HEK293T (cell line): ENCODE measurements around the gene THSD4.

ENCODE experiments used
- CTCF ChIA-PET: fragments of 350-600 bp; formaldehyde crosslinking; extraction: SDS; loops from one replicate; lab custom pipeline; 2021; ENCODE audit warnings: antibody characterized with exemption, inconsistent platforms; lab: Yijun Ruan, JAX
- POLR2A ChIA-PET: fragments of 350-600 bp; formaldehyde crosslinking; extraction: SDS; loops from one replicate; lab custom pipeline; 2020; ENCODE audit warnings: antibody characterized with exemption, inconsistent platforms; lab: Yijun Ruan, JAX
- DNase-seq: peaks from one replicate; pipeline ENCODE4 v3.0.0; 2012; ENCODE audit warnings: mixed read lengths; ENCODE audit errors: extremely low spot score
- ARNT ChIP-seq: fragments of 450-650 bp; IDR thresholded peaks from 2 replicates; pipeline ENCODE4 v1.6.1; 2017; ENCODE audit warnings: mild to moderate bottlenecking
- BHLHE40 ChIP-seq: fragments of 450-650 bp; IDR thresholded peaks from 2 replicates; pipeline ENCODE4 v1.6.1; 2016; ENCODE audit warnings: mild to moderate bottlenecking, moderate library complexity, borderline replicate concordance
- CTBP1 ChIP-seq: fragments of 450-650 bp; IDR thresholded peaks from 2 replicates; pipeline ENCODE4 v1.6.1; 2016; ENCODE audit warnings: borderline replicate concordance
- ELF4 ChIP-seq: fragments of 450-650 bp; IDR thresholded peaks from 2 replicates; pipeline ENCODE4 v1.6.1; 2017; ENCODE audit warnings: antibody characterized with exemption
- FOXA1 ChIP-seq: fragments of 450-650 bp; IDR thresholded peaks from 2 replicates; pipeline ENCODE4 v1.6.1; 2016; ENCODE audit warnings: mild to moderate bottlenecking
- FOXK2 ChIP-seq: fragments of 450-650 bp; IDR thresholded peaks from 2 replicates; pipeline ENCODE4 v1.6.1; 2016; ENCODE audit warnings: mild to moderate bottlenecking
- FOXM1 ChIP-seq: fragments of 450-650 bp; IDR thresholded peaks from 2 replicates; pipeline ENCODE4 v1.6.1; 2017; ENCODE audit warnings: mild to moderate bottlenecking, borderline replicate concordance
- HDGF ChIP-seq: fragments of 450-650 bp; IDR thresholded peaks from 2 replicates; pipeline ENCODE4 v1.6.1; 2017; ENCODE audit warnings: antibody characterized with exemption, borderline replicate concordance
- L3MBTL2 ChIP-seq: fragments of 450-650 bp; conservative IDR thresholded peaks from 2 replicates; pipeline ENCODE4 v1.6.1; 2016; ENCODE audit warnings: mild to moderate bottlenecking
- LEF1 ChIP-seq: fragments of 450-650 bp; IDR thresholded peaks from 2 replicates; pipeline ENCODE4 v1.6.1; 2017; ENCODE audit warnings: mild to moderate bottlenecking, borderline replicate concordance
- NFRKB ChIP-seq: fragments of 450-650 bp; IDR thresholded peaks from 2 replicates; pipeline ENCODE4 v1.6.1; 2016; ENCODE audit warnings: mild to moderate bottlenecking, moderate library complexity
- SP1 ChIP-seq: fragments of 450-650 bp; IDR thresholded peaks from 2 replicates; pipeline ENCODE4 v1.6.1; 2017
- SUZ12 ChIP-seq: fragments of 450-650 bp; IDR thresholded peaks from 2 replicates; pipeline ENCODE4 v1.6.1; 2016; ENCODE audit warnings: mild to moderate bottlenecking
- TARDBP ChIP-seq: fragments of 450-650 bp; IDR thresholded peaks from 2 replicates; pipeline ENCODE4 v1.6.1; 2016
- ZNF384 ChIP-seq: fragments of 450-650 bp; IDR thresholded peaks from 2 replicates; pipeline ENCODE4 v1.6.1; 2016
- TF ChIP-seq, protein P1 (sequence below): fragments of 450-650 bp; IDR thresholded peaks from 2 replicates; pipeline ENCODE4 v1.6.1; 2016

THSD4 gene

GRCh38 chr15:71079208-71080044, 35.8 kb upstream of the THSD4 start:
- TF ChIP-seq, protein P1, sequence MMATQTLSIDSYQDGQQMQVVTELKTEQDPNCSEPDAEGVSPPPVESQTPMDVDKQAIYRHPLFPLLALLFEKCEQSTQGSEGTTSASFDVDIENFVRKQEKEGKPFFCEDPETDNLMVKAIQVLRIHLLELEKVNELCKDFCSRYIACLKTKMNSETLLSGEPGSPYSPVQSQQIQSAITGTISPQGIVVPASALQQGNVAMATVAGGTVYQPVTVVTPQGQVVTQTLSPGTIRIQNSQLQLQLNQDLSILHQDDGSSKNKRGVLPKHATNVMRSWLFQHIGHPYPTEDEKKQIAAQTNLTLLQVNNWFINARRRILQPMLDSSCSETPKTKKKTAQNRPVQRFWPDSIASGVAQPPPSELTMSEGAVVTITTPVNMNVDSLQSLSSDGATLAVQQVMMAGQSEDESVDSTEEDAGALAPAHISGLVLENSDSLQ = peak; percentile 88
- TF ChIP-seq CTBP1 (peak; percentile 73; the same call in 1 of the 2 replicates), SP1 (no peak), FOXK2 (no peak), BHLHE40 (no peak), ZNF384 (peak; percentile 92), FOXA1 (peak; percentile 51; the same call in 1 of the 2 replicates), HDGF (no peak), ARNT (no peak), FOXM1 (no peak), L3MBTL2 (no peak), ELF4 (no peak), TARDBP (no peak), SUZ12 (no peak), LEF1 (no peak), NFRKB (no peak)
- ChIA-PET CTCF (interaction anchor here (0.5 to 0.6 kb wide), 3 partner anchors 15 to 244 kb away, joined by 3 read pairs; no protein-coding TSS in a partner anchor), POLR2A (no interaction called here)
- DNase-seq = peak; percentile 38

DNA sequence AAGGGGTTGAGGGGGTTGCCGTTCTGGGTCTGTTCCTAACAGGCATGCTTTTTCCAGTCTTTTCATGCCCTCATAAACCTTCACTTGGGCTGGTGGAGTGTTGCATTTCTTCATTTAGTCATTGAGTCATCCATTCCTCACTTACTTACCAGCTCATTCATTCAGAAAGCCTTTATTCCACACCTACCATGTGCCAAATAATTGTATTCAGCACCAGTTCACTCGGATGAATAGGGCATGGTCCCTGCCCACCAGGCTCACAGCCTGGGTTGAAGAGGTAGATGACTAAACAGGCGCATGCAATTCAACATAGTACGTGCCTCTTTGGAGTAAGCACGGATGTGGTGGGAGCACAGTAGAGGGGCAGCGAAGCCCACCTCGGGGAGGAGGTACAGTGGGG, 35.1 kb upstream of the THSD4 start:
- TF ChIP-seq HDGF (no peak), BHLHE40 (no peak), SP1 (no peak)
- ChIA-PET POLR2A (no interaction called here), CTCF (no interaction called here)
- DNase-seq = no peak

DNA sequence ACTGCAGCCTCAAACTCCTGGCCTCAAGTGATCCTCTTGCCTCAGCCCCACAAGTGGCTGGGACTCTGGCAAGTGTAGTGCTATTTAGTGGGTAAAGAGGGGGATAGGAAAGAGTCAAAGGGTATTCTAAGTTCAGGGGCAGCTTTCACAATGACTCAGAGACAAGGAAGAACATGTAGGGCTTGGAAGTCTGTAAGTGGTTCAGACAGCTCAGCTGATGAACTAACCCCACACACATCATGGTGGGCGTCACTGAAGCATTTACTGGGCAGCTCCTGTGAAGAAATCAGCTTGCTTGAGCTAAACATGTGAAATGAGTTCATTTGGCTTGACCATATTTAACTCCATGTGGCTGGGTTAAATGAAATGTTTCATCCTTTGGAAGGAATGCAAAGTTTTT, 34.6 kb upstream of the THSD4 start:
- no peak for DNase-seq
- no peak for TF ChIP-seq SP1
- no peak for TF ChIP-seq ARNT
- TF ChIP-seq CTBP1 = no peak
- TF ChIP-seq FOXM1 = no peak
- TF ChIP-seq HDGF = no peak
- TF ChIP-seq LEF1 = no peak
- TF ChIP-seq, protein P1 = no peak
- no peak for TF ChIP-seq FOXA1
- no peak for TF ChIP-seq NFRKB
- no peak for TF ChIP-seq FOXK2
- no peak for TF ChIP-seq L3MBTL2
- no peak for TF ChIP-seq BHLHE40
- TF ChIP-seq ELF4 = no peak
- no peak for TF ChIP-seq SUZ12
- no peak for TF ChIP-seq ZNF384
- TF ChIP-seq TARDBP = no peak
- ChIA-PET CTCF (no interaction called here), POLR2A (no interaction called here)

DNA sequence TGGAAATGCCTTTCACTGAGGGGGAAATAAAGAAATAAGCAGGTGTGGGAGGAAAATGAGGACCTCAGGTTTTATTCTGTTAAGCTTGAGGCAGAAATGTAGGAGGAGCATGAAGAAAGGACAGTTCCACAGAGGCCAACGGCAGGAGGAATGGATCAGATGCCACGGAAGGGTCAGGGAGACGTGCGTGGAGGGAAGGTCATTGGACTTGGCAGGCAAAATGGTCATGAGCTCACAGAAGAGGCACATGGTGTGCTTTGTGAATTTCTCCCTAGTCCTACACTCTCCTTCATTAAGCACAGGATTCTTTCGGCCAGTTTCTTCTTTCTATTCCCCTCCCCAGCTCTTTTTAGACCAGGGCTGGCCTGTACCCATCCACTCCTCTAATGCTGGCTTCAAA, 32.5 kb upstream of the THSD4 start:
- TF ChIP-seq TARDBP (no peak), SP1 (no peak), HDGF (no peak), FOXM1 (no peak), CTBP1 (no peak), NFRKB (no peak)
- POLR2A ChIA-PET = no interaction called here
- CTCF ChIA-PET = no interaction called here
- DNase-seq = no peak

DNA sequence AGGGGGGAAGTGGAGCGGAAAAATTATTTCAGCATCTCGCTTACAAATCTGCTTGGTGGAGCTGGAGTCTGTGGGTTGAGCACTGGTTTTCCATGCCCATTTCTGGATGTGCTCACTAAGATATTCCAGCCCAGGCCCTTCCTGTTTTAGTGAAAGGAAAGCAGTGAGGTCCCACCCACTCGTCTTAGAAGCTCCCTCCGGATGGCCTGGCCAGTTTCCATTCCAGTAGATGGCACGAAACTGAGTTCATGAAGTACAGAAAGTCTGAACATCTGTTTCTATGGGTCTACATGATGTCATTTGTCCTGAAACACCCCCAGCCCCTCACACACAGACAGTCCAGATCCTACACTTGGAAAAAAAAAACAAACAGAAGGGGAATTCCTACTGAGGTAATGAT, 31.9 kb upstream of the THSD4 start:
- CTCF ChIA-PET = interaction anchor here (1.0 to 1.4 kb wide), 2 partner anchors 31 to 72 kb away, joined by 3 read pairs; no protein-coding TSS in a partner anchor
- no peak for DNase-seq
- POLR2A ChIA-PET = no interaction called here
- TF ChIP-seq FOXM1 (no peak), ELF4 (no peak), FOXA1 (no peak), TARDBP (no peak), FOXK2 (no peak), SUZ12 (no peak), BHLHE40 (no peak), HDGF (no peak), LEF1 (no peak), CTBP1 (no peak), ZNF384 (no peak), SP1 (no peak), NFRKB (no peak), L3MBTL2 (no peak)
- TF ChIP-seq, protein P1 = no peak

GRCh38 chr15:71084264-71084663, 31.0 kb upstream of the THSD4 start:
- DNase-seq = no peak
- CTCF ChIA-PET = interaction anchor here (1.0 to 1.4 kb wide), 2 partner anchors 30 to 73 kb away, joined by 3 read pairs; no protein-coding TSS in a partner anchor

More at GRCh38 chr15:71084264-71084663, 31.0 kb upstream of the THSD4 start:
- TF ChIP-seq SP1 (no peak), L3MBTL2 (no peak), FOXK2 (no peak), FOXA1 (no peak), BHLHE40 (no peak), ARNT (no peak), FOXM1 (no peak), HDGF (no peak), LEF1 (no peak), SUZ12 (no peak), ELF4 (no peak), ZNF384 (no peak), NFRKB (no peak), TARDBP (no peak)
- TF ChIP-seq, protein P1 = no peak
- POLR2A ChIA-PET = no interaction called here
